PFSK-1 (cell line): ENCODE measurements around the gene PKN1.

Source experiments
- POLR2AphosphoS5 ChIP-seq: IDR thresholded peaks from 2 replicates; pipeline ENCODE4 v1.6.1; 2012; ENCODE audit warnings: low read depth, mild to moderate bottlenecking, control low read depth, low read length, moderate library complexity
- TF ChIP-seq, protein P1 (sequence below), 2 experiments: IDR thresholded peaks; 2 replicates each; pipeline versions ENCODE4 v1.6.1 to v1.8.0; 2011 to 2012; ENCODE audit warnings: low read depth in 2 of 2, low read length in 2 of 2, control low read depth in 1 of 2, inconsistent platforms in 1 of 2, mild to moderate bottlenecking in 1 of 2, moderate library complexity in 1 of 2; ENCODE audit not compliant: insufficient read depth in 1 of 2

GRCh38 chr19:14519245-14519859, 86.2 kb downstream of the PKN1 start:
- no peak for TF ChIP-seq POLR2AphosphoS5
- TF ChIP-seq, protein P1, sequence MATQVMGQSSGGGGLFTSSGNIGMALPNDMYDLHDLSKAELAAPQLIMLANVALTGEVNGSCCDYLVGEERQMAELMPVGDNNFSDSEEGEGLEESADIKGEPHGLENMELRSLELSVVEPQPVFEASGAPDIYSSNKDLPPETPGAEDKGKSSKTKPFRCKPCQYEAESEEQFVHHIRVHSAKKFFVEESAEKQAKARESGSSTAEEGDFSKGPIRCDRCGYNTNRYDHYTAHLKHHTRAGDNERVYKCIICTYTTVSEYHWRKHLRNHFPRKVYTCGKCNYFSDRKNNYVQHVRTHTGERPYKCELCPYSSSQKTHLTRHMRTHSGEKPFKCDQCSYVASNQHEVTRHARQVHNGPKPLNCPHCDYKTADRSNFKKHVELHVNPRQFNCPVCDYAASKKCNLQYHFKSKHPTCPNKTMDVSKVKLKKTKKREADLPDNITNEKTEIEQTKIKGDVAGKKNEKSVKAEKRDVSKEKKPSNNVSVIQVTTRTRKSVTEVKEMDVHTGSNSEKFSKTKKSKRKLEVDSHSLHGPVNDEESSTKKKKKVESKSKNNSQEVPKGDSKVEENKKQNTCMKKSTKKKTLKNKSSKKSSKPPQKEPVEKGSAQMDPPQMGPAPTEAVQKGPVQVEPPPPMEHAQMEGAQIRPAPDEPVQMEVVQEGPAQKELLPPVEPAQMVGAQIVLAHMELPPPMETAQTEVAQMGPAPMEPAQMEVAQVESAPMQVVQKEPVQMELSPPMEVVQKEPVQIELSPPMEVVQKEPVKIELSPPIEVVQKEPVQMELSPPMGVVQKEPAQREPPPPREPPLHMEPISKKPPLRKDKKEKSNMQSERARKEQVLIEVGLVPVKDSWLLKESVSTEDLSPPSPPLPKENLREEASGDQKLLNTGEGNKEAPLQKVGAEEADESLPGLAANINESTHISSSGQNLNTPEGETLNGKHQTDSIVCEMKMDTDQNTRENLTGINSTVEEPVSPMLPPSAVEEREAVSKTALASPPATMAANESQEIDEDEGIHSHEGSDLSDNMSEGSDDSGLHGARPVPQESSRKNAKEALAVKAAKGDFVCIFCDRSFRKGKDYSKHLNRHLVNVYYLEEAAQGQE (IDR thresholded peaks at IDR 0.05; ENCODE audit: insufficient read depth in 1 of 2, low read depth in 2 of 2, low read length in 2 of 2): no peak
